Activated CD4-positive, alpha-beta T cell treated with anti-CD3 and anti-CD28 coated beads, Interleukin-2, amount 50 U/mL, for 48 hours (primary cell): Measurements from ENCODE around the gene MRPL36.

Source experiments
- DNase-seq, 2 experiments: peaks; one replicate each; pipeline ENCODE4 v3.0.0-alpha.2; 2020

The MRPL36 gene

GRCh38 chr5:1762883-1763547, 36.6 kb downstream of the MRPL36 start:
- DNase-seq, result no peak

GRCh38 chr5:1762121-1762882, 37.3 kb downstream of the MRPL36 start:
- no peak for DNase-seq

GRCh38 chr5:1761453-1761755, 38.2 kb downstream of the MRPL36 start:
- no peak for DNase-seq

- DNase-seq, result no peak
Measured at GRCh38 chr5:1760656-1761452, 38.8 kb downstream of the MRPL36 start.

GRCh38 chr5:1760231-1760630, 39.4 kb downstream of the MRPL36 start:
- DNase-seq, result no peak

- DNase-seq, result no peak
Measured at GRCh38 chr5:1759378-1759970, 40.2 kb downstream of the MRPL36 start.

- DNase-seq, result no peak
Measured at GRCh38 chr5:1758574-1758973, 41.1 kb downstream of the MRPL36 start.

GRCh38 chr5:1757511-1757910, 42.1 kb downstream of the MRPL36 start:
- DNase-seq, result no peak

GRCh38 chr5:1756481-1756880, 43.2 kb downstream of the MRPL36 start:
- no peak for DNase-seq

- no peak for DNase-seq
Measured at GRCh38 chr5:1755321-1755949, 44.2 kb downstream of the MRPL36 start.

- no peak for DNase-seq
Measured at GRCh38 chr5:1754531-1755220, 45.0 kb downstream of the MRPL36 start.

GRCh38 chr5:1753490-1753889, 46.1 kb downstream of the MRPL36 start:
- no peak for DNase-seq

GRCh38 chr5:1752881-1753280, 46.8 kb downstream of the MRPL36 start:
- DNase-seq, result no peak

GRCh38 chr5:1751864-1752822, 47.5 kb downstream of the MRPL36 start:
- no peak for DNase-seq

GRCh38 chr5:1751026-1751863, 48.4 kb downstream of the MRPL36 start:
- DNase-seq, result no peak

- no peak for DNase-seq
Measured at GRCh38 chr5:1750469-1750868, 49.2 kb downstream of the MRPL36 start.

GRCh38 chr5:1749346-1750124, 50.1 kb downstream of the MRPL36 start:
- DNase-seq, result no peak

- DNase-seq, result no peak
Measured at GRCh38 chr5:1748845-1749244, 50.8 kb downstream of the MRPL36 start.
